HepG2 (cell line): ENCODE results near the gene PIEZO1. TPM values are rescaled to one million over a fixed set of nuclear protein-coding genes. Genes with fewer than 3 reads are reported as not detected.
A peak's percentile ranks its signal among the peaks of the same experiment; 100 is the strongest.

Experiments used
- ATAC-seq: fragments of 200-7000 bp; cut with Tn5 transposase; 3 replicates; pipeline ENCODE4 v1.9.1; 2020; ENCODE audit warnings: mild to moderate bottlenecking, moderate library complexity
- BruUV-seq: library from RNA; stranded (reverse); fragments of 400-500 nt; replicated peaks from 2 replicates; lab custom pipeline; 2021; lab: Mats Ljungman, UMichigan
- CTCF ChIA-PET: fragments of 300-600 bp; formaldehyde crosslinking; extraction: SDS; loops from one replicate; lab custom pipeline; 2021; ENCODE audit warnings: low total read pairs, inconsistent platforms, low intra/inter-chr PET ratio; lab: Yijun Ruan, JAX
- POLR2A ChIA-PET: fragments of 350-600 bp; sonication (Branson Sonifier 250); formaldehyde crosslinking; loops from one replicate; lab custom pipeline; 2020; ENCODE audit warnings: antibody characterized with exemption, inconsistent platforms; lab: Yijun Ruan, JAX
- DNase-seq: peaks from one replicate; pipeline ENCODE4 v3.0.0-alpha.2; 2015; ENCODE audit warnings: low spot score
- FAIRE-seq: peaks from 3 replicates; lab custom pipeline; 2011; peaks lifted over from hg19 to GRCh38; lab: Jason Lieb, UNC
- H2AFZ ChIP-seq: one replicate; pipeline ENCODE4 v1.6.1; 2011; ENCODE audit warnings: low read length, inconsistent platforms
- H3K27ac ChIP-seq: fragments of 300-600 bp; 3 replicates; pipeline ENCODE4 v1.8.0; 2011; ENCODE audit warnings: mixed run types, mild to moderate bottlenecking, mixed read lengths, low read length, inconsistent platforms; ENCODE audit not compliant: insufficient read depth; ENCODE audit errors: extremely low read length
- H3K27me3 ChIP-seq, 2 experiments: fragments of 200-600 bp in 1 of 2; 2 replicates in 1 of 2; 3 replicates in 1 of 2; pipeline versions ENCODE4 v1.6.0 to v1.8.0; 2011; ENCODE audit warnings: low read length in 2 of 2, mild to moderate bottlenecking in 2 of 2, moderate library complexity in 2 of 2, inconsistent platforms in 1 of 2; ENCODE audit not compliant: insufficient read depth in 2 of 2, control insufficient read depth in 1 of 2
- H3K36me3 ChIP-seq, 2 experiments: fragments of 200-600 bp in 1 of 2; replicated peaks in 1 of 2; 2 replicates in 1 of 2; 3 replicates in 1 of 2; pipeline versions ENCODE4 v1.5.1 to v1.8.0; 2011; ENCODE audit warnings: low read length in 2 of 2, inconsistent platforms in 1 of 2; ENCODE audit not compliant: insufficient read depth in 2 of 2, control insufficient read depth in 1 of 2
- H3K4me1 ChIP-seq: 2 replicates; pipeline ENCODE4 v1.5.1; 2012; ENCODE audit warnings: low read length, inconsistent platforms; ENCODE audit not compliant: insufficient read depth
- H3K4me2 ChIP-seq: 2 replicates; pipeline ENCODE4 v1.6.0; 2011; ENCODE audit warnings: low read depth, low read length, inconsistent platforms
- H3K4me3 ChIP-seq, 3 experiments: fragments of 200-600 bp in 1 of 3; sonication (generic), shearing (Covaris generic) in 1 of 3; replicated peaks in 1 of 3; 2 replicates each; pipeline ENCODE4 v1.5.1; 2011 to 2016; ENCODE audit warnings: low read length in 3 of 3, inconsistent platforms in 2 of 3, low read depth in 2 of 3, mild to moderate bottlenecking in 2 of 3, control low read depth in 1 of 3, mixed read lengths in 1 of 3; ENCODE audit not compliant: insufficient read depth in 1 of 3
- H3K79me2 ChIP-seq: one replicate; pipeline ENCODE4 v1.6.1; 2011; ENCODE audit warnings: low read length, inconsistent platforms; ENCODE audit not compliant: insufficient read depth
- H3K9ac ChIP-seq: 2 replicates; pipeline ENCODE4 v1.6.0; 2011; ENCODE audit warnings: mild to moderate bottlenecking, low read depth, low read length, inconsistent platforms; ENCODE audit not compliant: insufficient read depth
- H3K9me3 ChIP-seq: 2 replicates; pipeline ENCODE4 v1.5.1; 2012; ENCODE audit warnings: mild to moderate bottlenecking, low read length
- H4K20me1 ChIP-seq: 2 replicates; pipeline ENCODE4 v1.6.0; 2011; ENCODE audit warnings: inconsistent platforms, mild to moderate bottlenecking, low read length, moderate library complexity; ENCODE audit not compliant: insufficient read depth
- BORCS8-MEF2B ChIP-seq: sonication (generic); formaldehyde crosslinking; IDR thresholded peaks from 2 replicates; pipeline ENCODE4 v1.8.0; 2022; ENCODE audit warnings: mild to moderate bottlenecking, missing genetic modification reagents
- ETV5 ChIP-seq: IDR thresholded peaks from 2 replicates; pipeline ENCODE4 v1.6.1; 2018; ENCODE audit warnings: missing biosample characterization, missing genetic modification reagents, inconsistent platforms, borderline replicate concordance
- FLYWCH1 ChIP-seq: sonication (generic); formaldehyde crosslinking; IDR thresholded peaks from 2 replicates; pipeline ENCODE4 v1.8.1; 2023; ENCODE audit warnings: mild to moderate bottlenecking, missing genetic modification reagents
- PHF5A ChIP-seq: IDR thresholded peaks from one replicate; pipeline ENCODE4 v1.6.1; 2018; ENCODE audit warnings: low read depth, missing genetic modification reagents; ENCODE audit not compliant: unreplicated experiment
- RXRB ChIP-seq: IDR thresholded peaks from 2 replicates; pipeline ENCODE4 v1.6.1; 2016; ENCODE audit warnings: borderline replicate concordance, missing genetic modification reagents, missing compliant biosample characterization
- SALL1 ChIP-seq: sonication (generic); formaldehyde crosslinking; IDR thresholded peaks from 2 replicates; pipeline ENCODE4 v1.8.0; 2022; ENCODE audit warnings: mild to moderate bottlenecking, missing genetic modification reagents
- SRSF1 ChIP-seq: fragments of 200-400 bp; formaldehyde crosslinking; optimal IDR thresholded peaks from 2 replicates; pipeline ENCODE3; 2017; ENCODE audit warnings: mild to moderate bottlenecking, low read depth, low read length, moderate library complexity
- STAT5B ChIP-seq: sonication (generic); formaldehyde crosslinking; IDR thresholded peaks from 2 replicates; pipeline ENCODE4 v1.4.0; 2020; ENCODE audit warnings: missing genetic modification reagents
- TAF1 ChIP-seq: sonication (generic); formaldehyde crosslinking; IDR thresholded peaks from 2 replicates; pipeline ENCODE4 v1.4.0; 2020; ENCODE audit warnings: missing genetic modification reagents
- TCF12 ChIP-seq, 2 experiments: fragments of 450-650 bp in 1 of 2; sonication (generic) in 1 of 2; formaldehyde crosslinking in 1 of 2; IDR thresholded peaks; 2 replicates each; pipeline versions ENCODE4 v1.6.1 to v1.8.0; 2017 to 2022; ENCODE audit warnings: antibody characterized with exemption in 1 of 2, mild to moderate bottlenecking in 1 of 2, missing genetic modification reagents in 1 of 2, moderate library complexity in 1 of 2
- YEATS4 ChIP-seq: sonication (generic); formaldehyde crosslinking; IDR thresholded peaks from 2 replicates; pipeline ENCODE4 v1.4.0; 2020; ENCODE audit warnings: missing genetic modification reagents, borderline replicate concordance
- ZBTB42 ChIP-seq: sonication (generic); formaldehyde crosslinking; IDR thresholded peaks from 2 replicates; pipeline ENCODE4 v1.5.0; 2020; ENCODE audit warnings: mild to moderate bottlenecking, missing genetic modification reagents
- ZNF451 ChIP-seq: sonication (generic); formaldehyde crosslinking; IDR thresholded peaks from 2 replicates; pipeline ENCODE4 v1.5.0; 2020; ENCODE audit warnings: mild to moderate bottlenecking, missing genetic modification reagents
- ZNF546 ChIP-seq: sonication (generic); formaldehyde crosslinking; conservative IDR thresholded peaks from 2 replicates; pipeline ENCODE4 v1.8.1; 2023; ENCODE audit warnings: mild to moderate bottlenecking, missing genetic modification reagents
- ZNF652 ChIP-seq: IDR thresholded peaks from 2 replicates; pipeline ENCODE4 v1.6.1; 2016; ENCODE audit warnings: low read depth, borderline replicate concordance
- ZSCAN12 ChIP-seq: sonication (generic); formaldehyde crosslinking; IDR thresholded peaks from 2 replicates; pipeline ENCODE4 v1.9.0; 2021; ENCODE audit warnings: mild to moderate bottlenecking, missing genetic modification reagents
- WGBS: methylation state at CpG from one replicate; pipeline ENCODE4 v1.1.6; 2017; ENCODE audit warnings: low lambda C conversion rate; 5-methylcytosine and 5-hydroxymethylcytosine counted together
- in situ Hi-C: cut with HindIII; loops from 2 replicates; pipeline ENCODE4 v1.10.0; 2017; ENCODE audit warnings: low pct_unique_long_range_greater_than_20kb; ENCODE audit not compliant: extremely low pct_ligation_motif_present
- intact Hi-C: fragments of 100-400 bp; cut with micrococcal nuclease; formaldehyde crosslinking; loops from one replicate; pipeline ENCODE4 v1.10.0; 2022; ENCODE audit not compliant: unreplicated experiment
- polyA plus RNA-seq, 8 experiments: library from polyadenylated mRNA; depleted of rRNA in 3 of 8; stranded (reverse) in 7 of 8; unstranded in 1 of 8; fragments of >200 nt; fragmentation: Illumina TruSeq in 4 of 8; extraction: Trizol in 4 of 8; gene quantifications; 2 replicates each; pipeline versions ENCODE4 v1.2.1 to v1.2.3, GENCODE V29; 2011 to 2016; ENCODE audit warnings: low read depth in 4 of 8, missing spikeins in 1 of 8, mixed read lengths in 1 of 8; ENCODE audit not compliant: insufficient read depth in 1 of 8
- total RNA-seq, 5 experiments: library from RNA; depleted of rRNA; stranded (reverse); fragments of >200 nt; fragmentation: Illumina TruSeq; extraction: Trizol; gene quantifications; 2 replicates each; pipeline ENCODE4 v1.2.3, GENCODE V29; 2016; ENCODE audit warnings: low read depth in 1 of 5
- TF ChIP-seq, protein P1 (sequence below): sonication (generic); formaldehyde crosslinking; IDR thresholded peaks from 2 replicates; pipeline ENCODE4 v1.5.0; 2020; ENCODE audit warnings: missing genetic modification reagents
- TF ChIP-seq, protein P2 (sequence below): sonication (generic); formaldehyde crosslinking; IDR thresholded peaks from 2 replicates; pipeline ENCODE4 v1.5.0; 2020; ENCODE audit warnings: missing genetic modification reagents
- TF ChIP-seq, protein P3 (sequence below): sonication (generic); formaldehyde crosslinking; IDR thresholded peaks from 2 replicates; pipeline ENCODE4 v1.5.0; 2020; ENCODE audit warnings: missing genetic modification reagents

PIEZO1 gene
- total and polyA plus RNA-seq, 2 of the 13 experiments (the other 11 are each of a cell fraction or from before 2014, with no cell fraction given): 67.9 to 85.0 TPM

DNA sequence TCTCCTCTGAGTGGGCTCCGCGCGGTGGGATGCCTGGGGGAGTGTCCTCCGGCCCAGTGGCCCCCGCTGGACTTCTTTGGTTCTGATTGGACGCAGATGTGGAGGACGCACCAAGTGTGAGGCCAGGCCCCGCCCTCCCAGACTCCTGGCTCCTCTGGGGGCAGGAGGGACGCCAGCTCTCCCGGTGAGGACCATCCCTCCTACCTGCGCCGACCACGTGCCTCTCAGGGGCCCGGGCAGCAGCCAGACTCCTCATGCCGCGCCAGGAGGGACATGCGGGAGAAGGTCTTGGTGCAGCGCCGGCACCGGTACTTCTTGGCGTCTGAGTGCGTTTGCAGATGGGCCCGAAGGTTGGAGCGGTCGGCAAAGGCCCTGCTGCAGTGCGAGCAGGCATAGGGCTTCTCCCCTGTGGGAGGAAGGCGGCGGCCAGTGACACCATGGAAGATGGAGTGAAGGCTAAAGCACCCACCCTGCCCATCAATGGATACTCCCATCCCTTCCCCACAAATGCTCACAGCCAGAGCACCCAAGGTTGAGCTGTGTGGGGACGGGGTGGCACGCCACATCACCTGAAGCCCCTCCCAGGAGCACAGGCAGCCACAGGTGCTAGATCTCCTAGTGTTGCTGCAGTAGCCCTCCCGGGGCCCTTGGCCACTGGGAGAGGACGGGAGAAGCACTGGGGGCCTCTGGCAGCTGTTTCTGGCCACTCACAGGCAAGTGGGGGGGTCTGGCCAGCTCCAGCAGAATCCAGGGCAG is 106.6 kb downstream of the PIEZO1 start:
- ATAC-seq: no peak
- Histone ChIP-seq H3K9ac (no peak overlapping the region), H3K9me3 (no peaks in the 10 kb centered on the region), H4K20me1 (peaks cover 5% of the 10 kb centered on the region; the same call in 1 of the 2 replicates), H3K27me3 (peaks cover 7 to 23% of the 10 kb centered on the region in 2 experiments; a peak in 4 of 5 replicates), H3K27ac (no peak overlapping the region), H3K79me2 (no peaks in the 10 kb centered on the region), H3K4me3 (no peak overlapping the region), H2AFZ (no peak overlapping the region), H3K4me1 (peaks cover 36% of the 10 kb centered on the region), H3K36me3 (no peaks in the 10 kb centered on the region; a peak in 1 of 5 replicates), H3K4me2 (no peak overlapping the region)
- no peak for FAIRE-seq
- in situ Hi-C loops: no loop called here
- POLR2A ChIA-PET: no interaction called here
- WGBS: 63% methylated on average over 15 of the region's 32 CpGs
- CTCF ChIA-PET: no interaction called here
- BruUV-seq: no TSS peak
- DNase-seq: no peak
- intact Hi-C loops: no loop called here
- no peak for TF ChIP-seq PHF5A (CRISPR knock-in tag)
- TF ChIP-seq FLYWCH1: no peak
- TF ChIP-seq, protein P1, sequence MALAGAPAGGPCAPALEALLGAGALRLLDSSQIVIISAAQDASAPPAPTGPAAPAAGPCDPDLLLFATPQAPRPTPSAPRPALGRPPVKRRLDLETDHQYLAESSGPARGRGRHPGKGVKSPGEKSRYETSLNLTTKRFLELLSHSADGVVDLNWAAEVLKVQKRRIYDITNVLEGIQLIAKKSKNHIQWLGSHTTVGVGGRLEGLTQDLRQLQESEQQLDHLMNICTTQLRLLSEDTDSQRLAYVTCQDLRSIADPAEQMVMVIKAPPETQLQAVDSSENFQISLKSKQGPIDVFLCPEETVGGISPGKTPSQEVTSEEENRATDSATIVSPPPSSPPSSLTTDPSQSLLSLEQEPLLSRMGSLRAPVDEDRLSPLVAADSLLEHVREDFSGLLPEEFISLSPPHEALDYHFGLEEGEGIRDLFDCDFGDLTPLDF: no peak
- TF ChIP-seq ZNF546 (CRISPR knock-in tag): no peak
- TF ChIP-seq STAT5B (CRISPR knock-in tag): no peak
- no peak for TF ChIP-seq ZSCAN12 (CRISPR knock-in tag)
- TF ChIP-seq RXRB (CRISPR knock-in tag): no peak
- TF ChIP-seq TAF1 (CRISPR knock-in tag): no peak
- TF ChIP-seq, protein P2, sequence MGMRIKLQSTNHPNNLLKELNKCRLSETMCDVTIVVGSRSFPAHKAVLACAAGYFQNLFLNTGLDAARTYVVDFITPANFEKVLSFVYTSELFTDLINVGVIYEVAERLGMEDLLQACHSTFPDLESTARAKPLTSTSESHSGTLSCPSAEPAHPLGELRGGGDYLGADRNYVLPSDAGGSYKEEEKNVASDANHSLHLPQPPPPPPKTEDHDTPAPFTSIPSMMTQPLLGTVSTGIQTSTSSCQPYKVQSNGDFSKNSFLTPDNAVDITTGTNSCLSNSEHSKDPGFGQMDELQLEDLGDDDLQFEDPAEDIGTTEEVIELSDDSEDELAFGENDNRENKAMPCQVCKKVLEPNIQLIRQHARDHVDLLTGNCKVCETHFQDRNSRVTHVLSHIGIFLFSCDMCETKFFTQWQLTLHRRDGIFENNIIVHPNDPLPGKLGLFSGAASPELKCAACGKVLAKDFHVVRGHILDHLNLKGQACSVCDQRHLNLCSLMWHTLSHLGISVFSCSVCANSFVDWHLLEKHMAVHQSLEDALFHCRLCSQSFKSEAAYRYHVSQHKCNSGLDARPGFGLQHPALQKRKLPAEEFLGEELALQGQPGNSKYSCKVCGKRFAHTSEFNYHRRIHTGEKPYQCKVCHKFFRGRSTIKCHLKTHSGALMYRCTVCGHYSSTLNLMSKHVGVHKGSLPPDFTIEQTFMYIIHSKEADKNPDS (CRISPR knock-in tag): peak; percentile 57; the same call in 1 of the 2 replicates
- TF ChIP-seq BORCS8-MEF2B (CRISPR knock-in tag): peak; percentile 26; the same call in 1 of the 2 replicates
- no peak for TF ChIP-seq SRSF1
- TF ChIP-seq, protein P3, sequence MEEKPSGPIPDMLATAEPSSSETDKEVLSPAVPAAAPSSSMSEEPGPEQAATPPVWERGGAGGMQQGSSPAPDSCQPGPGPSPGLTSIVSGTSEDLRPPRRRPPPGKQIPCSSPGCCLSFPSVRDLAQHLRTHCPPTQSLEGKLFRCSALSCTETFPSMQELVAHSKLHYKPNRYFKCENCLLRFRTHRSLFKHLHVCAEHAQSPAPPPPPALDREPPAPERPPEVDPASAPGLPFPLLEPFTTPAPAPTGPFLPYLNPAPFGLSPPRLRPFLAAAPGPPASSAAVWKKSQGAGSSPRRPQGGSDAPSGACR (CRISPR knock-in tag): no peak
- 0 out of 2 replicates have a peak, but pooled peaks have one; percentile 36 for TF ChIP-seq ZNF451 (CRISPR knock-in tag)
- TF ChIP-seq ZNF652 (CRISPR knock-in tag): no peak
- TF ChIP-seq YEATS4: no peak
- no peak for TF ChIP-seq SALL1 (CRISPR knock-in tag)
- no peak for TF ChIP-seq TCF12 (IDR thresholded peaks at IDR 0.05)
- TF ChIP-seq TCF12 (CRISPR knock-in tag; IDR thresholded peaks at IDR 0.05): no peak
- TF ChIP-seq ETV5: no peak
- no peak for TF ChIP-seq ZBTB42 (CRISPR knock-in tag)
